ENCODE data around the gene IGFALS.

IGFALS gene

DNA sequence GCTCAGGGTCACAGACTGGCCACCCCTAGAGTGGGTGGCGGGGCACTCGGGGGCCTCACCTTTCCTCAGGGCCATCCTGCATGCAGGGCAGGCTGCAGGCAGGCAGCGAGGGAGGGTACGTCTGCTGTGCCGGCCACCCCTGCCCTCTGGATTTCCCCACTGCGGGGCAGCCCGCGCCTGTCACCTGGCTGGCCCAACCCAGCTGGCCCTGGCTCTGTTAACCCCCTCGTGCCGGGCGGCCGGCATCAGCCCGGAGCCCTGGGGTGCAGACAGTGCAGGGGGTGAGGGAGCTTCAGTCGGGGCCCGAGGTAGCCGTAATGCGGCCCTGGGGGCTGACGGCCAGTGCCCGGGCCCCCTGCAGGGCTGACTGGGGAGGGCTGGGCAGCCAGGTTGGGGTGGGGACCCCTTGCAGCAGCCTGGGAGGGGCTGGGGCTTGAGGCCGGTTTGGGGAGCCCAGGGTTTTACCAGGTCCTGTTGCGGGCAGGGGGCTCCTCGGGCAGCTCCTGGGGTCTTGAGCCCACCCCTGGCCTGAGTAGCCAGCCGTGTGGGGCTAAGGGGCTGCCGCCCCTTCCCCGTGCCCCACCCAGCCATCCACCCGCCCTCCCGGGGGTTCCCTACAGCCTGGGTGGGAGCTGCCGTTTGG, at the start of gene IGFALS:
Gene IGFALS (minus strand): TSS at position 128 of the 643 bp plus-strand sequence. CDS start 53 bp downstream, at position 75.
- DNase-seq (ENCODE audit: low read depth, low spot score): no peak

DNA sequence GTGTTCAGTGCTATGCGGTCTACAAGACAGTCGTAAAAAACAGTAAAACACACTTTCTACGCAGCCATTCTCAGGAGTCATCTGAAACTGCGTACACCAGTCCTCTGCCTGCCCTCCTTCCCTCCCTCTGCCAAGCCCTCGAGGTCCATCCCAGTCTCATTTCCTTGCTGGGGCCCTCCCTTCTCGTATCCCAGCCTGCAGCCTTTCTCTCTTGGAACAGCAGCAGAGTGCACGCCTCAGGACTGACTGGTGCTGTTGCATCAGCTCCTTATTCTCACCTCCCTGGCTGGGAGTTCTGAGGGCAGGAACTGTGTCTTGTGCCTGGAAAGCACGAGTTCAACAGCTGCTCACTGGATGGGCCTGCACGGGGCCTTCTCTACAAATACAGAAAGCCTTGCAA, 46.0 kb upstream of the IGFALS start:
- DNase-seq (ENCODE audit: low read depth, low spot score): no peak

DNA sequence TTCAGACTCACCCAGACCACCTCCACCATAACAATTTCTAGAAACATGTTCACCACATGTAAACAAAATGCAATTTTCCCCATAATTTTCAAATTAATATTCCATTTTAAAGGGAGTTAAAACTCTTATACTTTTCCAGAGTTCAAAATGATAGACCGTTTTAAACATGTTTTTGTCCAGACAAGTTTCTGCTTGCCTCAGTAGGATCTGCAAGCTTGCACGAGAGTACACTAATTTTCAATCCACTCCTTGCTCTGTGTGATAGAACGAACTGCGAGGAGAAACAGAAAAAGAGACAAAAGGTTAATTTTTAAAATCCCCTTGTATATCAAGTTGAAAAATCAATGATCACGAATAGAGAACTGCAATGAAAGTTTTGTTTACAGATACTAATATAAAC, 40.6 kb upstream of the IGFALS start:
- no peak for DNase-seq (ENCODE audit: low read depth, low spot score)

- no peak for DNase-seq (ENCODE audit: low read depth, low spot score)
Measured at GRCh38 chr16:1832838-1833454, 39.4 kb upstream of the IGFALS start.

GRCh38 chr16:1831186-1832075, 37.9 kb upstream of the IGFALS start:
- DNase-seq (ENCODE audit: low read depth, low spot score): no peak

DNA sequence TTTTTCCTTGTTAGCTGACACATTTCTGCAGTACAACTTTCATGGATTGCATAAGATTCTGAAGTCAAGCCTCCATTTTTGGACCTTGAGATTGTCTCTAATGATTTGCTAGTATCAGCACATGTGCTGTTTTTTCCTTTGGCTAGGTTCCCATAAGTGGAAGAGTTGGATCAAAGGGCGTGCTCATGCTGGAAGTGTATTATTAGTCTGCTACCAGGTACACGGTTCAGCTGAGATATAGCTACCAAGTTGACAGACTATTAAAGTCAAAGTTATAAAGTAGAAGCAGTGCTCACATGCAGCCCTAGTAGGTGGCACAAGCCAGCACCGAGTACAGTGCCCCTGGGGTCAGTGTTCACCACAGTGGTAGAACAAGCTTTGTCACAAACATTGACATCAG, 36.7 kb upstream of the IGFALS start:
- DNase-seq (ENCODE audit: low read depth, low spot score): no peak

DNA sequence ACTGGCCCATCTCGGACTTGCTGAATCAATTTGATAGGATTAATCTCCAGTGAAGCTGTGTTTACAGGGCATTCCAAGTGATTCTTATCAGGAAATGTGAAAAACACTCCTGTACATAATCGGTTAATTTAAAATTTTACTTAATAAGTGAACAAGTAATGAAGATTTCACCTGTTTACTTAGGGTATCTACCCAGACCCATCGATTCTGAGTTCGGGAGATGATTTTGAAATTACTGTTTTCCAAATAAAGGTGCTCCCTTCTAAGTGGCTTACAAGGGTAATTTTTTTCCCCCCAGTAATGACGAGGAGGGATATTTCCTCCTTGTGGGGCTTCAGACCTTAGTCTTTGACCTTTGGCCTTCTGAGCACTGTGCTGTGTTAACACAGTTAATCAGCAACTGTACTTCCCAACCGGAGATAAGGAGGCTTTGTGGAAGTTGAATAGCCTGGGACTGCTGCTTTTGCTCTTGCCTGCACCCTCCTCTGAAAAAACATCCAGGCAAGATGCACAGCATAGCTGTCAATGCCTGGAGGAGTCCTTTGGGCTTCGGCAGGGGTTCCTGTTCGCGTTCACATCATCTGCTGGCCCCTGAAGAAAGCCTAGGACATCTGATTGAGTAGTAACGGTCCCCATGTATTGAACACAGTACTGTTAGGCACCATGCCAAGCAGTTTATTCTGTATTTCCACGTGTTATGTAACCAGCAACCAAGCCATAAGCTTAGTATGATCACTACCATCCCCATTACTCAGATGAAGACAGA, 35.3 kb upstream of the IGFALS start:
- DNase-seq (ENCODE audit: low read depth, low spot score): no peak

- no peak for DNase-seq (ENCODE audit: low read depth, low spot score)
Measured at GRCh38 chr16:1826691-1827573, 33.4 kb upstream of the IGFALS start, which contains the start of the genes FAHD1 and HAGH. TSS of gene FAHD1 (plus strand) at chr16:1827206. CDS start at chr16:1827239, 33 bp downstream. TSS of gene HAGH (minus strand) at chr16:1826825. CDS start at chr16:1826787, 38 bp downstream.

- no peak for DNase-seq (ENCODE audit: low read depth, low spot score)
Measured at GRCh38 chr16:1825864-1826690, 32.6 kb upstream of the IGFALS start.

DNA sequence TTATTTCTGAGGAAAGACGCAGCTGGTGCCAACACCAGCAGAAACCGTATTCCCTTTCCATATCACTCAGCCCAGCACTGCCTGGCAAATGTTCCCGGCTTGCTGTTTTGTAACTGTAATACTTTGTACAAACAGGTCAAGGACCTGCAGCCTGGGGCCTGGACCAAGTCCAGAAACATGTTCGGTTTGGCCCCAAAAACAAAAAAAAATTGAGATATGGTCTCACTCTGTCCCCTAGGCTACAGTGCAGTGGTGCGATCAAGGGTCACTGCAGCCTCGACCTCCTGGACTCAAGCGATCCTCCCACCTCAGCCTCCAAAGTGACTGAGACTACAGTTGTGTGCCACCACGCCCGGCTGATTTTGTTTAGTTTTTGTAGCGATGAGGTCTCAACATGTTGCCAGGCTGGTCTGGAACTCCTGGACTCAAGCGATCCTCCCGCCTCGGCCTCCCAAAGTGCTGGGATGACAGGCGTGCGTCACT, 31.9 kb upstream of the IGFALS start:
- no peak for DNase-seq (ENCODE audit: low read depth, low spot score)

DNA sequence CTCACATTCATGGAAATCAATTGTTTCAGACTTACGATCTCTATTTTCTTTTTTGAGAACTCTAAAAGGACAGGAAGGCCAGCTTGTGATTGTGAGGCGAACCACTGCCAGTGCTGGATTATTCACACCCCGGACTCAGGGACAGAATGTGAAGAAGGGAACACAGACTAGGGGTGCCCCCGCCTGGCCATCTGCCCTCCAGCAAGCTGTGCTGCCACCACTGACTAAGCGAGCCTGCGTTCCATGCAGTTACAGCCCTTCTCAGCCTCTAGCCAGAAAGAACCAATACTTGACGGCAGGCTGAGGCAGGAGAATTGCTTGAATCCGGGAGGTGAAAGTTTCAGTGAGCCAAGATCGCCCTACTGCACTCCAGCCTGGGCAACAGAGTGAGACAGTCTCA, 30.3 kb upstream of the IGFALS start:
- no peak for DNase-seq (ENCODE audit: low read depth, low spot score)

- DNase-seq (ENCODE audit: low read depth, low spot score): no peak
Measured at GRCh38 chr16:1822801-1823200, 29.3 kb upstream of the IGFALS start.

DNA sequence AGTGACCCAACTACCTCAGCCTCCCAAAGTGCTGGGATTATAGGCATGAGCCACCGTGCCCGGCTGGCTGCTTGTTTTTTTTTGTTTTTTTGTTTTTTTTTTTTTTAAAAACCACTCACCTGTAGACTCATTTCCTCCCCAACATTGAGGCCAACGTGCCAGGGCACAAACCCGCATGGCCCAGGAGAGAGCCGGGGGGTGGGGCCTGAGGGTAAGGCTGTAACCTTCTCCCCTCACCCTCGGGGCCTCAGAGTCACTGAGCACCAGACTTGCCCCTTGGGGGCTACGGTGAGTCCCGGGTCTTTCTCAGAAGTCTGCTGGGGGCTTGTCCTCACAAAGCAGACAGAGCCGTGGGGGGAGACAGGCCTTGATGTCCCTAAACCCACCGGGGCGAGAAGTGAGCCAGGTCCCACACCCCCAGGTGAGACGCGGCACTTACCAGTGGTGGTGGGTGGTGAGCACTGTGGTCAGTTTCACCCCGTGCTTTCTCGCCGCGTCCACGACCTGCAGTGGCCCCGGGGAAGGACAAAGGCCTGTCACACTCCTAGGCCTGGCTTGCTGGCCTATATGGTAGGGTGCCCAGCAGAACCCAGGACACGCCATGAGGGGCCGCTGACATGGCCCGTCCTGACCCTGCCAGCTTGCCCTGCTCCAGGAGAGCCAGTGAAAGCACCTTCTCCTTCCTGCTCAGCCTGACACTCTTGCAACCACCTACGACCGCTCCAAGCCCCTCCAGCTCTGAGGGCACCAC, 28.5 kb upstream of the IGFALS start:
- DNase-seq (ENCODE audit: low read depth, low spot score): no peak

GRCh38 chr16:1820946-1821290, 27.4 kb upstream of the IGFALS start:
- no peak for DNase-seq (ENCODE audit: low read depth, low spot score)

DNA sequence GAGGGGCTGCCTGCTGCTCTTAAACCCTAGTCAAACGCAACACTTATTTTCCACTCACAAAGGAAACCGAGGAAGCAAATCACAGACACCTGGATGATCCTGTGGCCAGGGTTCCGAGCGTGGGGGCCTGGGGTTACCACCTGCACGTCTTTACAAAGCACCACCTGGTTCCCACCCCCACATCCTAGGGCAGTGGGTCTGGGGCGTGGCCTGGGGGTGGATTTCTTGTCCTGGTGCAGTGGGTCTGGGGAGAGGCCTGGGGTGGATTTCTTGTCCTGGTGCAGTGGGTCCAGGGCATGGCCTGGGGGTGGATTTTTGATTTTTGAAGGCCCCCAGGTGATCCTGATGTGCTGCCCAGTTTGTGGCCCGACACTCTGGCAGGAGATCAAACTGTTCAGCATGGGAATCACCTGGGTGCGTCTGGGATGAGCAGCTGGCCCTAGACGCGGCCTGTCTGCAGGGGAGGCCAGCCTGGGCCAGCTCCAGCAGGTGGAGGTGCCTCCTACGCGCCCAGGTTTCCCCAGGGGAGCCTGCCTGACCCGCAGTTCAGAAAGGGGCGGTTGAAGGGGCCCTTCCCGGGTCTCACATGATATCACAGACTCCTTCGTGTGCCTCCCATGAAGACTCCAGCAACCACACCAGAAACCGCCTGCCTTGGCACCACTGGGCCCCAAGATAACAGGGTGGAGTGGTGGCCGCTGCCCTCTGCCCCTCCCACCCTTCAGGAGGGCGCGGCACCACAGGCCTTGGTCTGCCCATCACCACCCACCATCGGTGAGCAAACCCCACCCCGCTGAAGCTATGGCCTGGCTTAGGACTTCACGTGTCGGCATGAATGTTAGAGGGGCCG, 26.8 kb upstream of the IGFALS start:
- no peak for DNase-seq (ENCODE audit: low read depth, low spot score)

GRCh38 chr16:1819611-1820010, 26.1 kb upstream of the IGFALS start:
- DNase-seq (ENCODE audit: low read depth, low spot score): no peak

DNA sequence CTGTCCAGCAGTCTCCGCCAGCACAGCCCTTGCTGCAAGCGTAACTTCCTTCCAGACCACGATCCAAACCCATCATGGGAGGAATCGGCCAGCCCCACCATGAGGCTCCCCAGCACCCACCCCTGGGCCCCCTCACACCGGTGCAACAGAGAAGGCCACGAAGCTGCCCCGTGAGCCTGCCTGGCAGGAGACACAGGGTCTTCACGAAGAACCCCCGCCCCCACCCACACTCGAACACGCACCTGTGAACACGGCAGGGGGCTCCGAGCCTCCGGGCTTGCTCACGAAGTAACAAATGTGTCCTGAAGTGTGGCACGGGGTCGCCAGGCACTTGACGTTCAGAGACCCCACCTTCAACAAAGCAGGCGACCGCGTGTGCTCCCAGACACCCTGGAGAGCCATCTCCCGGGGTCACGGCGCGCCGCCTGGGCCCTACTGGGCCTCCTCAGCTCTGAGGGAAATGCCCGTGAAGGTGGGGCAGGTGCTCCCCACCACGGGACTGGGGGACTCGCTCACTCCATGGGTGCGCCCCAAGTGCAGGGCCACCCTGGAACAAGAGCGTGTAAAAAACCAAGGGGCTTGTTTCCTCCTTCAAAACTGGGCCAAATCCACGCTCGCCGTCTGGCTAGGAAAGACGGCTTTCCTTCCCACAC, 25.5 kb upstream of the IGFALS start:
- DNase-seq (ENCODE audit: low read depth, low spot score): no peak
